ENCODE results near the gene CSK.

Gene CSK

DNA sequence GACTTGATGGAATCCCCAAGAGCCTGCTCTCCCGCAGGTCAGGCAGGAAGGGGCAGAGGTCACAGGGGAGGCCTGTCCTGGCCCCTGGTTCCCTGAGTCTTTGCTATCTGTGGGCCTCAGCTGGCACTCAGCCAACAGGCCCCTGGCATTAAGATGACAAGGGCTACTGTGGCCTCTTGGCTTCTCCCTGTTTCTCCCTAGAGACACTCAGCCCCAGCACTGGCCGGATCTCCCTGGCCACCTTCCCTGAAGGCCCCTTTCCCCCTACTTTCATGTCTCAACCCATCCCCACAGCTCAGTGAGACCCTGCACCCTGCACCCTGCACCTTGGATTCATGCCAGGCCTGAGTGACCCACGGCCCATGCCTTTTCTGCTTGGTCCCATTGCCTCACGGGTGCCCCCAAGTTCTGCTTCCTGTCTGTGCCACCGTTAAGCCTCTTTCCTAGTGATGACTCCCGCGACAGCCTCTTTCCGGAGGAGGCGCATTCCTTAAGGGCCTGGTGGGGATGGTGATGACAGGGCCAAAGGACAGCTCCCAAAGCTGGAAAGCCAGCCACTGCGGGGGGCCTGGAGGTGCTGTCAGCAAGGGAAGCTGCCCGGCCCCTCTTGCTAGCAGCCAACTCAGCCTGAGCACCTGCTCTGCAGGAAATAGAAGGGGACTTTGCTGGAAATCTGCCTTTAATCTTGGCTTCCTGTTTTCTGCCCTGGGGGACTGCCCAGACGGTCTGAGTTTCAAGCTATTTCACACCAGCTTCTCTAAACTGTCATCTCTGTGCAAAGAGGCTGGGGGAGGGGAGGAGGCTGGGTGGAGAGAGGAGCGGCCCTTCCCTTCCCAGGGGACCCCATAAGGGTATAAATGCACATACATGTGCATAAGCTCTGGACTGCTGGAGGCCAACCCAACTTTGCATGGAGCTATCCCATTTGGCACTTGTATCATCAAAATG lies 4.8 kb upstream of the CSK start:
- no peak for DNase-seq (ENCODE audit: low read depth)
- no peak overlapping the region for H3K4me3 ChIP-seq (ENCODE audit: low read depth, low read length)
- TF ChIP-seq, protein P1, sequence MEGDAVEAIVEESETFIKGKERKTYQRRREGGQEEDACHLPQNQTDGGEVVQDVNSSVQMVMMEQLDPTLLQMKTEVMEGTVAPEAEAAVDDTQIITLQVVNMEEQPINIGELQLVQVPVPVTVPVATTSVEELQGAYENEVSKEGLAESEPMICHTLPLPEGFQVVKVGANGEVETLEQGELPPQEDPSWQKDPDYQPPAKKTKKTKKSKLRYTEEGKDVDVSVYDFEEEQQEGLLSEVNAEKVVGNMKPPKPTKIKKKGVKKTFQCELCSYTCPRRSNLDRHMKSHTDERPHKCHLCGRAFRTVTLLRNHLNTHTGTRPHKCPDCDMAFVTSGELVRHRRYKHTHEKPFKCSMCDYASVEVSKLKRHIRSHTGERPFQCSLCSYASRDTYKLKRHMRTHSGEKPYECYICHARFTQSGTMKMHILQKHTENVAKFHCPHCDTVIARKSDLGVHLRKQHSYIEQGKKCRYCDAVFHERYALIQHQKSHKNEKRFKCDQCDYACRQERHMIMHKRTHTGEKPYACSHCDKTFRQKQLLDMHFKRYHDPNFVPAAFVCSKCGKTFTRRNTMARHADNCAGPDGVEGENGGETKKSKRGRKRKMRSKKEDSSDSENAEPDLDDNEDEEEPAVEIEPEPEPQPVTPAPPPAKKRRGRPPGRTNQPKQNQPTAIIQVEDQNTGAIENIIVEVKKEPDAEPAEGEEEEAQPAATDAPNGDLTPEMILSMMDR (IDR thresholded peaks at IDR 0.05; ENCODE audit: low read depth, low read length, missing control alignments), result no peak
- in situ Hi-C loops (cut with HindIII; ENCODE audit: low sequenced_read_pairs), result loop anchor here (10.0 kb wide), 1 partner anchor 402 kb away; no protein-coding TSS in a partner anchor

DNA sequence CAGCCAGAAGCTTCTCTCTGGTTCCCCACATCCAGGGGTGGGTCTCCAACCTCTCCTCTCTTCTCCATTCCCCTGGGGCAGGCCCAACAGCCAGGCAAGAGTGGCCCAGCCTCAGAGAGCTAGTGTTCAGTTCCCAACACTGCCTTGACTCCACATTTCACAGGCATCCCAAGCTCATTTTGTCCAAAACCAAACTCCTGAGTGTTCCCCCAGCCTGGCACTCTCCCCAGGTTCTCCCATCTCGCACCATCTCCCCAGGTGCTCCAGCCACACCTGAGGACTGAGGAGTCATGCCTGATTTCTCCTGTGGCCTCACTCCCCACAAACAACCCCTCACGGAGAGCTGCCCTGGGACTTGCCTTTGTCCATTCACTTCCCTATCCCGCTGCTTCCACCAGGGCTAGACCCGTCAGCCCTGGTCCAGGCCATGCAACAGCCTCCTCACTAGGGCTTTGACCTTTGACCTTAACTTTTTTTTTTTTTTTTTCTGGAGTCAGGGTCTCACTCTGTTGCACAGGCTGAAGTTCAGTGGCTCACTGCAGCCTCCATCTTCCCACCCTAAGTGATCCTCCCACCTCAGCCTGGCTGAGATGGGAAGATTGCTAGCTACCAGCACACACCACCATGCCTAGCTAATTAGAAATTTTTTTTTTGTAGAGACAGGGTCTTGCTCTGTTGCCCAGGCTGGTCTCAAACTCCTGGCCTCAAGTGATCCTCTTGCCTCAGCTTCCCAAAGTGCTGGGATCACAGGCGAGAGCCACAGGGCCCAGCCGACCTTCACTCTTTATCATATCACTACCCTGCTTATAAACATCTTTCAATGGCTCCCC lies 3.9 kb upstream of the CSK start:
- H3K4me3 ChIP-seq (ENCODE audit: low read depth, low read length), result no peak overlapping the region
- TF ChIP-seq, protein P1 (IDR thresholded peaks at IDR 0.05; ENCODE audit: low read depth, low read length, missing control alignments), result no peak
- no peak for DNase-seq (ENCODE audit: low read depth)
- in situ Hi-C loops (cut with HindIII; ENCODE audit: low sequenced_read_pairs), result loop anchor here (10.0 kb wide), 1 partner anchor 403 kb away; no protein-coding TSS in a partner anchor

DNA sequence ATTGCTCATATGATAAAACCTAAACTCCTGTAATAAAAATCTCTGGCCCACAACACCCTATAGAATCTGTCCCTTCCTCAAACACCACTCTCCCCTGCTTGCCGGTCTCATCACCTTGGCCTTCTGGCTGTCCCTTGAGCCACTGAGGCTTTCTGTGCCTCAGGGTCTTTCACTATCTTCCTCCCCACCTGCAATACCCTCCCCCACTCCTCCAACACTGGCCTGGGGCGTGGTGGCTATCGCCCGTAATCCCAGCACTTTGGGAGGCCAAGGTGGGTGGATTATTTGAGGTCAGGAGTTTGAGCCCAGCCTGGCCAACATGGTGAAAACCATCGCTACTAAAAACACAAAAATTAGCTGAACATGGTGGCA lies 3.3 kb upstream of the CSK start:
- no peak for DNase-seq (ENCODE audit: low read depth)
- TF ChIP-seq, protein P1 (IDR thresholded peaks at IDR 0.05; ENCODE audit: low read depth, low read length, missing control alignments), result no peak
- in situ Hi-C loops (cut with HindIII; ENCODE audit: low sequenced_read_pairs), result loop anchor here (10.0 kb wide), 1 partner anchor 404 kb away; no protein-coding TSS in a partner anchor
- H3K4me3 ChIP-seq (ENCODE audit: low read depth, low read length), result no peak overlapping the region

DNA sequence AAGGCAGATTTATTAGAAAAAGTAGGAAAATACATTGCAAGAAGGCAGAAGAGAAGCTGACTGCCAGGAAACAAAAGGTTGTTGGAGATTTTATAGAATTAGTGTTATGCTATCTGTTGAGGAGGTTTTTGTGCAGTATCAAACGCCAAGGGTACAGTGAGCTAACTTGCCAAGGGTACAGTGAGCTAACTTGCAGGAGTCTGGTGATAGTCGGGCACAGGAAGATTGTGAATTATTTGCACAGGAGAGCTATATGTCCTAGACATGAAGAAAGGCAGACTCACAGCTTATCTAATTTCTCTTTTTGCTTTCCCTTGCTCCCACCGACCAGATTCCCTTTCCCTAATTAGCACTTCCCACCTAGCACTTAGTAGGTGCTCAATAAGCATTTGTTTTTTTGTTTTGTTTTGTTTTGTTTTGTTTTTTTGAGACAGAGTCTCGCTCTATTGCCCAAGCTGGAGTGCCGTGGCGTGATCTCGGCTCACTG lies 2.7 kb upstream of the CSK start:
- no peak for DNase-seq (ENCODE audit: low read depth)
- no peak overlapping the region for H3K4me3 ChIP-seq (ENCODE audit: low read depth, low read length)
- TF ChIP-seq, protein P1 (IDR thresholded peaks at IDR 0.05; ENCODE audit: low read depth, low read length, missing control alignments), result no peak
- in situ Hi-C loops (cut with HindIII; ENCODE audit: low sequenced_read_pairs), result loop anchor here (10.0 kb wide), 1 partner anchor 404 kb away; no protein-coding TSS in a partner anchor

DNA sequence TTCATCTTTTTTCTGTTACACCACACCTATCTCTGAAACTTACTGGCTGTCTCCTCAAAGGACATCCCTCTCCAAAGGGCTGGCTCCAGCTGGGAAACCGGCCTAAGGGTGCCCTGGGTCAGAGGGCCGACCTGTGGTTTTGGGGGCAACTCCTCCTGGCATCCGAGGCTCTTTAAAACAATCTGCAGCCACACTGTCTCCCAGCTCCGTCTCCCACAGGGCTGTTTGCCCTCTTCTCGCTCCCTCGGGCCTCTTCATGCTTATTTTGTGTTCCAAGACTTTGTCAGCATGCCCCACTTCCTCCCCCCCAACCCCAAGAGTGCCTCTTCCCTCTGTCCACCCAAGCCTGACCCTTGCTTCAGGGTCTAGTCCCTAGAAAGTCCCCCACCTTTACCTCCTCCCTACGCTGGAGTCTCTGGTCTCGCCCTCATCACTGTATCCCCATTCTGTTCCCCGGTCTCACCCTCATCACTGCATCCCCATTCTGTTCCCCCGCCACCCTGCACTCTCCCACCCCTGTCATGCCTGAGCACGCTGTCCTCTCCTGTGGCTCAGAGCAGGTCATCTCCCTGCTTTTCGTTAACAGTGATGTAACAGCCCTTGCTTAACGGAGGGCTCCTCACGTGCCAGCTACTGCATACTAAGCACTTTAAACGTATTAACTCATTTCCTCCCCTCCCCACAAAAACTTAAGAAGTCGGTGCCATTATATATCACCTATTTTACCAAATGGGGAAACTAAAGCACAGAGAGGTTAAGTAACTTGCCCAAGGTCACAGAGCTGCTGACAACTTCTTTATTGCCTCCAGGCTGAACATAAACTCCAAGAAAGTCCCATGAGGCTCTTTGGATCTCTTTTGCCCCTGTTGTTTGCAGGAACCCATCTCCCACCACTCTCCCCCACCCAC lies 1.1 kb upstream of the CSK start:
- H3K4me3 ChIP-seq (ENCODE audit: low read depth, low read length), result no peak overlapping the region
- in situ Hi-C loops (cut with HindIII; ENCODE audit: low sequenced_read_pairs), result no loop called here
- TF ChIP-seq, protein P1 (IDR thresholded peaks at IDR 0.05; ENCODE audit: low read depth, low read length, missing control alignments), result no peak
- DNase-seq (ENCODE audit: low read depth), result no peak

All from astrocyte of the cerebellum (primary cell).